22Rv1 (cell line): ENCODE data around the gene GSK3A.
A peak's percentile ranks its signal among the peaks of the same experiment; 100 is the strongest.

ENCODE experiments used
- H3K27ac ChIP-seq: fragments of 450-650 bp; 2 replicates; pipeline ENCODE4 v1.5.1; 2017
- ZFX ChIP-seq: fragments of 450-650 bp; IDR thresholded peaks from 2 replicates; pipeline ENCODE4 v1.6.1; 2017; ENCODE audit warnings: antibody characterized with exemption, borderline replicate concordance
- TF ChIP-seq, protein P1 (sequence below): fragments of 450-650 bp; IDR thresholded peaks from 2 replicates; pipeline ENCODE4 v1.5.1; 2017; ENCODE audit warnings: mild to moderate bottlenecking

The GSK3A gene

DNA sequence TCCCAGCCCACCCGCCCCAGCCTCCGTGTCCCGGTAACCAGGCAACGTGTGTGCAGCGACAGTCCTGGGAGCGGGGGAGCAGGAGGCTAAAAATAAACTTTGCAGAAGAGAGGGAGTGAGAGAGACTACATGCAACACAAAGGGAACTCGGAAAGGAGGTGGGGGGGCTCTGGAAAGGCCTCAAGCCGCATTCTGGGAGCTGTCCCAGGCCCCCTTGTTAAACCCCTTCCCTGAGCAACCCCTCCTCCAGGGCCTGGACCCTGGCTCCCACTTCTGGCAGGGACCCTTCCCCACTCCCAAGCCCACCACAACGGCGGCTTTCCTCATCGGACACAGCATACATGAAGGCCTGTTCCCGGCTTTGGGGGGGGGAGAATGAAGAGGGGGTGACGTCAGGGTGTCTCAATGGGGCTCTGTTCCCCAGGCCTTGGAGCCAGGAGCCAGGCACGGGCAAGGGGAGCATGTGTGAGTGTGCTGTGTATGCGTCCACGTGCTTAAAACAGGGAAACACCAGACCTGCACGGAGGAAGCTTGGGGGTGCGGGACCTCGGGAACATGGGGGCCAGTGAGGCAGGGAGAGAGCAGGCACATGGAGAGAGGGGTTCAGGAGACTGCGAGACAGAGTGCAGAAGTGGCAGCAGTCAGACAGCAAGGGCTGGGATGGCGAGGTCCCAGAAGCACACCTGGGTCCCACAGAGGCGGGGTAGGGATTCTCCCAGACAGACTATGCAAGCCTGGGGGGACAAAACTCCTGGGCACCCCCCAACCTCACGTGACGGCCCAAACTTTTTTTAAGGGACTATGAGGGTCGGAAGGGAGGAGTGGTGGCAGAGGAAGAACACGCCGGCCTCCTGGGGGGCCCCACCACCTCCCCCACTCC, 10.2 kb upstream of the GSK3A start:
- no peak for TF ChIP-seq ZFX
- TF ChIP-seq, protein P1, sequence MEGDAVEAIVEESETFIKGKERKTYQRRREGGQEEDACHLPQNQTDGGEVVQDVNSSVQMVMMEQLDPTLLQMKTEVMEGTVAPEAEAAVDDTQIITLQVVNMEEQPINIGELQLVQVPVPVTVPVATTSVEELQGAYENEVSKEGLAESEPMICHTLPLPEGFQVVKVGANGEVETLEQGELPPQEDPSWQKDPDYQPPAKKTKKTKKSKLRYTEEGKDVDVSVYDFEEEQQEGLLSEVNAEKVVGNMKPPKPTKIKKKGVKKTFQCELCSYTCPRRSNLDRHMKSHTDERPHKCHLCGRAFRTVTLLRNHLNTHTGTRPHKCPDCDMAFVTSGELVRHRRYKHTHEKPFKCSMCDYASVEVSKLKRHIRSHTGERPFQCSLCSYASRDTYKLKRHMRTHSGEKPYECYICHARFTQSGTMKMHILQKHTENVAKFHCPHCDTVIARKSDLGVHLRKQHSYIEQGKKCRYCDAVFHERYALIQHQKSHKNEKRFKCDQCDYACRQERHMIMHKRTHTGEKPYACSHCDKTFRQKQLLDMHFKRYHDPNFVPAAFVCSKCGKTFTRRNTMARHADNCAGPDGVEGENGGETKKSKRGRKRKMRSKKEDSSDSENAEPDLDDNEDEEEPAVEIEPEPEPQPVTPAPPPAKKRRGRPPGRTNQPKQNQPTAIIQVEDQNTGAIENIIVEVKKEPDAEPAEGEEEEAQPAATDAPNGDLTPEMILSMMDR, result no peak
- peak overlapping the region; percentile 94 for H3K27ac ChIP-seq

DNA sequence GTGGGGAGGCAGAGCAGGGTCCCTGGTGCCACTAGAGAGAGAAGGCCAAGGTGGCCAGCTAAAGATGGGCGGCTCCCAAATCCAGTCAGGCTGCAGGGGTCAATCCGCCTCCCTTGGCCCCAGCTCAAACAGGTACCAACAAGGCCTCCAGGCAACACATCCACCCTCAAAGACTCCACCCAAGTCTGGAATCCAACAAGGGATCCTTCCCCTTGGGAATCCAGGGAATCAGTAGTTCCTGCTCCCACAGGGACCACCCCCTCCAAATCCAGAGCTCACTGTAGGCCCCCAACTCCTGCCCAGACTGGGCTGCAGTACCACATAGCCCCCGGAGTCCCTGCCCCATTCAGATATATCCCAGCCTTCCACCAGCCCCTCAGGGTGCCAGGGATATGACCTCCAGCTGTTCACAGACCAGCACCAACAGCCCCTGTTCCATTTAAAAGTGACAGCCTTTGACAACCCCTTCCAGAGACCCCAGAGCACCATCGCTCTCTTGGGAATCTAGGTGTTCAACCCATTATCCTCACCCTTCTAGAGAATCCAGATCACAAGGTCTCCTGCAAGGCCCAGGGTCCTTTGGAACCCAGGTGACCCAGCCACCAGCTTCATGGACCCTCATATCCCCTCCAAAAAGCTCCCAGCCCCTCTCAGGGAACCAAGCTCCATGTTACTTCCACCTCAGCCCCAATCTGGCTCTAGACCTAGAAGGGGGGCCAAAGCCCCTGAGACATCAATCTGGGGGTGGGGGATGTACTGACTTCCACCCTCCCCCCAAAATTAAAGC, 9.4 kb upstream of the GSK3A start:
- TF ChIP-seq, protein P1, result no peak
- TF ChIP-seq ZFX, result no peak

DNA sequence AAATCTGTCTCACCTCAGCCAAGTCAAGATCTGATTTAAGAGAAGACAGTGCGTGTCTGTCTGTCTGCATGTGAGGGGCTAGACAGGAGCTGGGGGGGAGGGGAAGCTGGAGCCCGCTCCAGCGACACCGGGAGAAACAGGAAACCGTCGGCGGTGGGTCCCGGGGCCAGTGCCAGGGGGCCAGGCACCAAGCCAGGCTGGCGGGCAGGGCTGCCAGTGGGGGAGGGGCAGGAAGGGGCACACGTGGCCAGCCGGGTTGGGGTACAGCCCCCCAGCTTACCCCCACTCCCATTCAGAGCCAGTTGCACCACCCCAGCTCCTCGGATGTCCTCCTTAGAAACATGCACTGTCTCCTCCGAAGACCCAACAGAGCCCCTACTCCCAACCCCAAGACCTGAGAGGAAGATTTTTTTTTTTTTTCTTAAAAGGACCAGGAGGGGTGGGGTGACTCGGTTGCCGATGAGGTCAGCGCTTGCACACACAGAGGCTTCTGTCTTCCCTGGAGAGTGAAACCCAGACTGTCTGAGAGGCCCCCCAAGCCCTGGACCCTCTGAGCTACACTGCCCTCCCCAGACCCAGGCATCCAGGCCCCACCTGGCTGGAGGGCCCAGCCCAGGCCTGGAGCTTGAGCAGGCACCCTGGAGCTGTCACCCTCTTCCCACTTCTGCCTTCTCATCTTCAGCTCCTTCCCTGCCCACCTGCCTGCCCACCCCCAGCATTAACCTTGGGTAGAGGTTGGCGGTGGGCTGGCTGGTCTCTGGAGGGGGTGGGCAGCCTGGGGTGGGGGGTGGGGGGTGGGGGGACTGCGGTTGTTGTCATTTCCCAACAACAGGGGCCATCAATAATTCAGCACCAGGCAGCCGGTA, 8.5 kb upstream of the GSK3A start:
- TF ChIP-seq ZFX, result no peak
- TF ChIP-seq, protein P1, result no peak

More for the DNA sequence above, 9.4 kb upstream of the GSK3A start:
- H3K27ac ChIP-seq, result peak overlapping the region; percentile 94

DNA sequence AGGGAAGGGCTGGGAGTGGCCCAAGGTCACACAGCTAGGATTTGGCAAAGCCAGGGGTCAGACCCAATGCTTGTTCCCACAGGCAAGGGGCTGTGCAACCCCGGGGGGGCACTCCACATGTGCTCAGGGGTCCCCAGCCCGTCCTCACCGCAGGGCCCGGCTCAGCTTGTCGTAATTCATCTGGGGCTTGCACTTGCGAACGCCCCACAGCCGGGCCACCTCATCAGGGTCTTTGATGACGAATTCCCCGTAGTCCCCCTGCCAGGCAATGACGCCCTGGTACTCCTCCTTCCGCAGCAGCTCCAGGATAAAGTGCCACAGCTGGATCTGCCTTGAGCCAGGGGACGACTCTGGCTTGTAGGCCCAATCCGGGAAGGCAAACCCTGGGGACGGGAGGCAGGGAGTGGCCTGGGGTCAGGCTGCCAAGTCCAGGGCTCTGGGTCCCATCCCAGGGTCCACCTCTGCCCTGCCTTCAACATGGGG, 7.8 kb upstream of the GSK3A start:
- no peak for TF ChIP-seq ZFX
- TF ChIP-seq, protein P1, result no peak
- peak overlapping the region; percentile 94 for H3K27ac ChIP-seq

More for the DNA sequence above, 8.5 kb upstream of the GSK3A start:
- H3K27ac ChIP-seq, result peak overlapping the region; percentile 94

DNA sequence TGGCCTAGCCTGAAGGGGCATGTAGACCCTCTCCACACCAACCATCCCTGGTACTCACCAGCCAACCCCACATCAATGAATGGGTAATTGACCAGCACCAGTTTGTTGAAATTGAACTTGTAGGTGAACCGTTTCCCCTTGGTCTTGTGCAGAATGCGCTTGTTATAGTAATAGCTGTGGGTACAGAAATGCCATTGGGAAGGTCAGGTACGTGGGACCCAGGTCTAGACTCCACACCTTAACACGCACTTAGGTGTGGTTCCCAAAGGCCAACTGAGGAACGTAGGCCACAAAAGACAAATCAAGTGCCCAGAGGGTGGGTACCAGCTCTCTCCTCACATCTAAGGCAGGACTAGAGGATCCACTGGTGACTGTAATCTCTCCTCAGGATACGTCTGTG, 7.4 kb upstream of the GSK3A start:
- TF ChIP-seq, protein P1, result no peak
- TF ChIP-seq ZFX, result no peak
- H3K27ac ChIP-seq, result peak overlapping the region; percentile 94; the same call in 1 of the 2 replicates

DNA sequence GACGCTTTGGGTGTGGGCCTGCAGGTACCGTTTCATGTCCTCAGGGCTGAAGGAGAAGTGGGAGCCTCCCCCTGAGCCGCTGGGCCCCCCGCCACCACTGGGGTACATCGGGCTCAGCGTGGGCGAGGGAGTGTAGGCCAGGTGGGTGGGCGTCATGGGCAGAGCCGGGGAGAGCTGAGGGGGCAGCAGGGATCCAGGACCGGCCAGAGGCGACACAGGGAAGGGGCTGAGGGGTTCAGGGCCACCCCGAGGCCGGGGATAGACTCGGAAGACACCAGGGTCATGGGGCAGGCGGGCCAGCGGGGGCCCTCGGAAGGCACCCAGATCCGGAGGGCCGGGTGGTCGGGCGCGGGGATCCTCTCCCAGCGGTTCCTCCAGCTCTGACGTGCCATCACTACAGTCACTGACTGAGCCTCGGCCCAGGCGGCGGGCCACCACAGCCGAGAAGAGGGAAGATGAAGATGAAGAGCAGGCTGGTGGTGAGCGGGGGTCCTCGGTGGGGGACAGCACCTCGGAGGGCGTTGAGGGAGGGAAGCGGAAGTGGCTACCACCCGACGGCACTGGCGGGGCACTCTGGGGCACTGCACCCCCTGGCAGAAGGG, 6.8 kb upstream of the GSK3A start:
- TF ChIP-seq ZFX, result no peak
- TF ChIP-seq, protein P1, result no peak
- H3K27ac ChIP-seq, result peak overlapping the region; percentile 95; the same call in 1 of the 2 replicates
